SH-SY5Y (cell line): ENCODE measurements around the gene COMMD7.

Source experiments
- GATA2 ChIP-seq: IDR thresholded peaks from 2 replicates; pipeline ENCODE4 v1.6.1; 2011; ENCODE audit warnings: mild to moderate bottlenecking, low read depth, low read length
- GATA3 ChIP-seq: IDR thresholded peaks from 2 replicates; pipeline ENCODE4 v1.6.1; 2011; ENCODE audit warnings: low read depth, mild to moderate bottlenecking, low read length, moderate library complexity

GRCh38 chr20:32685541-32686529, 57.4 kb downstream of the COMMD7 start:
- TF ChIP-seq GATA3 (no peak), GATA2 (no peak)
